GM18909 (cell line): ENCODE measurements around the gene MAST3.
A peak's percentile ranks its signal among the peaks of the same experiment; 100 is the strongest.
"Not testable (repeated sequence)": the region's sequence is repeated elsewhere in the genome, so short reads cannot be mapped to it uniquely, and the experiment has no call there.

ENCODE experiments used
- ATAC-seq: cut with Tn5 transposase; IDR thresholded peaks from one replicate; pipeline ENCODE4 v1.9.1; 2021; ENCODE audit warnings: mild to moderate bottlenecking; ENCODE audit not compliant: unreplicated experiment, poor library complexity

MAST3 gene

DNA sequence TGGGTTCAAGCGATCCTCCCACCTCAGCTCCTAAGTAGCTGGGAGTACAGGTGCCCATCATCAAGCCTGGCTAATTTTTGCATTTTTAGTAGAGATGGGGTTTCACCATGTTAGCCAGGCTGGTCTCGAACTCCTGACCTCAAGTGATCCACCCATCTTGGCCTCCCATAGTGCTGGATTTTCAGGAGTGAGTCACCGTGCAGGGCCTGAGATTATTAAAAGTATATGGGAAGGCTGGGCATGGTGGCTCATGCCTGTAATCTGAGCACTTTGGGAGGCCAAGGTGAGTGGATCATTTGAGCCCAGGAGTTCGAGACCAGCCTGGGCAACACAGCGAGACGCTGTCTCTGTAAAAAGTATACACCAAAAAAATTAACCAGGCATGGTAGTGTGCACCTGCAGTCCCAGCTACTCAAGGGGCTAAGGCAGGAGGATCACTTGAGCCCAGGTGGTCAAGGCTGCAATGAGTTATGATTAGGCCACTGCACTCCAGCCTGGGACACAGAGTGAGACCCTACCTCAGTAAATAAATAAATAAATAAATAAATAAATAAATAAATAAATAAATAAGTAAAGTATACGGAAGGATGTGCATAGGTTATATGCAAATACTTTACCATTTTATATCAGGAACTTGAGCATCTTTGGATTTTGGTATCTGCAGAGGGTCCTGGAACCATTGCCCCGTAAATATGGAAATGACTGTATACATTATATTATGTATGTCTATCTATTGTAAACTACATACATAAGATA is 11.7 kb upstream of the MAST3 start:
- ATAC-seq: no peak

DNA sequence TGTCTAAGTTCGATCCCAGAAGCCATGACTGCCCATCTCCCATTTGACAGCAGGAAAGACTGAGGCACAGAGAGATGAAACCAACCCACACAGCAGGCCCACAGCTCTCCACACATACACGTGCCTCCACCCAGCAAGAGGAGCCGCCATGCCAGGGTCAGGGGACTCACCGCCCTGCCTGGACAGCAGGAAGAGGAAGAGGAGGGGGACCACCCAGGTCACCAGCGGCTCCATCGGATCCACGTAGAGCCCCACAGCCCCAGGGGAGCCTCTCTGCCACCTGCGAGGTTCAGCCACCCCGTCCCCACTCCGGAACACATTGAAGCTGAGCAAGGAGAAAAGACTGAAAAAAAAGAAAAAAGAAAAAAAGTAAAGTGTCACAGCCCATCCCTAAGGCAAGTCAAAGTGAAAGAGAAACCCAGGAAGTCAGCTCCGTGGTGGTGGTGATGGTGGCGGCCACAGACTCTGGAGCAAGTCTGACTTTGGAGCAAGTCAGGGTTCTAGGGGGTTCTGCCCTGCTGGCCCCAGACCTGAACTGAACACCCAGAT is 10.9 kb upstream of the MAST3 start, which contains the start of gene IL12RB1:
TSS of gene IL12RB1 (minus strand) at position 345 of the 549 bp plus-strand sequence. CDS start at position 234, 111 bp downstream.
- ATAC-seq: no peak

DNA sequence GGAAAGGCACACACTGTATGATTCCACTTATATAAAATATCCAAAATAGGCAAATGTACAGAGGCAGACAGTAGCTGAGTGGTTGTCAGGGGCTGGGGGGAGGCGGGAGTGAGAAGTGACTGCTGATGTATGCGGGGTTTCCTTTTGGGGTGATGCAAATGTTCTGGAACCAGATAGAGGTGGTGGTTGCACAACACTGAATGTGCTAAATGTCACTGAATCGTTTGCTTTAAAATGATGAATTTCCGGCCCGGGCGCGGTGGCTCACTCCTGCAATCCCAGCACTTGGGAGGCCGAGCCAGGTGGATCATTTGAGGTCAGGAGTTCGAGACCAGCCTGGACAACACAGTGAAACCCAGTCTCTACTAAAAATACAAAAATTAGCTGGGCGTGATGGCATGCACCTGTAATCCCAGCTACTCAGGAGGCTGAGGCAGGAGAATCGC is 8.5 kb upstream of the MAST3 start:
- ATAC-seq: not testable (repeated sequence)

DNA sequence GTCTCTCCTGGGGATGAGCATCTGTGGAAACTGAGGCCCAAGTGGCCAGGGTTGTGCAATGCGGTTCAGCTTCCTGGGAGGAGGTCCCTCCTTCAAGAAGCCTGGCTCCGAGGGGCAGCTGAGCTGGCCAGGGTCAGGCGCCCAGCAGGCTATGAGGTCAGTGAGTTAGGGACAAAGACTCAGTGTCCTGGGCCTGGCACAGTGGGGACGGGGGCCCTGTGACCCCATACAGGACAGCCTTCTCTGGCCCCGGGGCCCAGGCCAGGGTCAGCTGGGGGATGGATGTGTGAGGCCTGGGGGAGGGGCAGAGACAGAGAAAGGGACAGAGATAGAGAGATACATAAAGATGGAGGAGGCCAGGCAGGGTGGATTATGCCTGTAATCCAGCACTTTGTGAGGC is 7.9 kb upstream of the MAST3 start:
- ATAC-seq: no peak

DNA sequence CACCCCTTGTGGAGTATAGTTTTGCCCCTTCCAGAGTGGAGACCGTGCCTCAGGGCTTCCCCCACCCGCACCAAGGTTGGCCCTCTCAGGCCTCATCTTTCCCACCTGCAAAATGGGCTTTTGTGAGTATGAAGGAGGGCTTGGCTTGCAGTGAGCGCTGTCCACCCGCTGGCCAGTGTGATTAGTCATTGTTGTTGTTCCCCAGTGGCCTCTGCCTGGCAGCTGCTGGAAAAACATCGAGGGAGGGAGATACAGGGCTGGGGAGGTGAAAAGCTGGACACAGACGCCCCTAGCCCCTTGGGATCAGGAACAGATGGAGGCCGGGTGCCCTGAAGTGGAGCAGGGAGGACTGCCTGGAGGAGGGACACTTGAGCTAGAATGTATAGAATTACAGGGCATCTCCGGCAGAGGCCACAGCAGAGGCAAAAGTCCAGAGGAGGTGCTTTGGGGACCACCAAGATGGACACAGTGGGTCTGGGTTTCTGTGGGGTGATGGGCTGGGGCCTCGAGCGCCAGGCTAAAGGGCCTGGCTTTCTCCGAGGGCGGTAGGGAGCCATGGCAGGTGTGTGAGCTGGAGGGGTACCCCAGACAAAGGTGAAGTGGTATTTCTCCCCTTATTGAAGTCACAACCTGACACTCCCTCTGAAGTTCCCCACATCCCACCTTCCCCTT is 6.9 kb upstream of the MAST3 start:
- ATAC-seq: no peak

DNA sequence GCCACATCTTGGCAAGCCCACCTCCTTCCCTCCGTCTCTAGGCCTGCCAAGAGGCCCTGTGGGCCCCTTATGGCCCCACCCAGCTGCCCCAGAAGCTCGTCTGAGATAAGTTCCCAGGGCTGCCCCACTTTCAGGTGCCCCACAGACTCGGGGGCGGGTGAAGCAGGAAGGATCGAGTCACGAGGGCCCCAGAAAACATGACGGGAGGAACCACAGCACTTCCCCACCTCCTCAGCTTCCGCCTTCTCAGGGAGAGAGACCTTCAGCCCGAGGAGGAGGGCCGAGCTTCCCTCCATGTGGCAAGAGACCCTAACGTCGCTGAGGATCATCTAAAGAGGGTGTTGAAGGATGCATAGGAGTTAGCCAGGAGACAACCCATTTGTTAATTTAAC is 6.4 kb upstream of the MAST3 start:
- no peak for ATAC-seq

DNA sequence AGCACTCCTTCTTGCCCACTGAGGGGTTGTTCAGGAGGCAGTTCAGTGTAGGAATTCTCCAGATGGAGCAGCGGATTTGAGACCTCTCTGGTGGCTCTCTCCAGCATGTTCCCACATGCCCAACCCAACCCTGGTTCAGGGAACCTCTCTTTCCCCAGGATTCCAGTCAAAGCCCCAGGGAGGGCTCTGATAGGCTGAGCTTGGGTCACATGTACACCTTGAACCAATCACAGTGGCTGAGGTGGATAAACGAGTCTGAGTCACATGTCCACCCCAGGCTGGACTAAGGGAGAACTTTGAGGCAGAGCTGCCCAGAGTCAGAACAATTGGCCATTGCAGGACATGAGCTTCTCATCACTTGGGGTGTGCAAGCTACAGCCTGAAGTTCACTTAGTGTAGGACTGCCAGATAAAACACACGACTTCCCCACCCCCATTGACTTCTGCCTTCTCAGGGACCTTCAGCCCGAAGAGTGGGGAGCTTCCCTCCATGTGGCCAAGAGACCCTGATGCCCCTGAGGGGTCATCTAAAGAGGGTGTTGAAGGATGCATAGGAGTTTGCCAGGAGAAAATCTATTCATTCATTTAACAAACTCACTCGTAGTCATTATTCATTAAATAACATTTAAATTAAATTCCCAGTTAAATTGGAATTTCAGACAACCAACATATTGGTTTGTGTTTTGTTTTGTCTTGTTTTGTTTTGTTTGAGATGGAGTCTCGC is 4.0 kb upstream of the MAST3 start:
- ATAC-seq: no peak

DNA sequence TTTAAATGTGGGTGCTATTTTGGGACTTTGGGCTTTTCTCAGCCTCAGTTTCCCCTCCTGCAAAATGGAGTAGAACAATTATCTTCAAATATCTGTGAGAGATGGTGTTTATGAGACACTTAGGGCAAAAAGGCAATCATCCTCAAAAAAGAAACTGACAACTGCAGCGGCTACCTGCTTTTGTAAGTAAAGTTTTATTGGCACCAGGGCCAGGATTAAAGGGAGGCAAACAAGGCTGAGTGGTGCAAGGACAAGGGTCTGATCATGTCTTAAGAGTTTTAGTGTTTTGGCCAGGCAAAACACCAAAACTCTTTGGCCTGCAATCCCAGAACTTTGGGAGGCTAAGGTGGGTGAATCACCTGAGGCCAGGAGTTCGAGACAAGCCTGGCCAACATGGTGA is 1.3 kb upstream of the MAST3 start:
- no peak for ATAC-seq

DNA sequence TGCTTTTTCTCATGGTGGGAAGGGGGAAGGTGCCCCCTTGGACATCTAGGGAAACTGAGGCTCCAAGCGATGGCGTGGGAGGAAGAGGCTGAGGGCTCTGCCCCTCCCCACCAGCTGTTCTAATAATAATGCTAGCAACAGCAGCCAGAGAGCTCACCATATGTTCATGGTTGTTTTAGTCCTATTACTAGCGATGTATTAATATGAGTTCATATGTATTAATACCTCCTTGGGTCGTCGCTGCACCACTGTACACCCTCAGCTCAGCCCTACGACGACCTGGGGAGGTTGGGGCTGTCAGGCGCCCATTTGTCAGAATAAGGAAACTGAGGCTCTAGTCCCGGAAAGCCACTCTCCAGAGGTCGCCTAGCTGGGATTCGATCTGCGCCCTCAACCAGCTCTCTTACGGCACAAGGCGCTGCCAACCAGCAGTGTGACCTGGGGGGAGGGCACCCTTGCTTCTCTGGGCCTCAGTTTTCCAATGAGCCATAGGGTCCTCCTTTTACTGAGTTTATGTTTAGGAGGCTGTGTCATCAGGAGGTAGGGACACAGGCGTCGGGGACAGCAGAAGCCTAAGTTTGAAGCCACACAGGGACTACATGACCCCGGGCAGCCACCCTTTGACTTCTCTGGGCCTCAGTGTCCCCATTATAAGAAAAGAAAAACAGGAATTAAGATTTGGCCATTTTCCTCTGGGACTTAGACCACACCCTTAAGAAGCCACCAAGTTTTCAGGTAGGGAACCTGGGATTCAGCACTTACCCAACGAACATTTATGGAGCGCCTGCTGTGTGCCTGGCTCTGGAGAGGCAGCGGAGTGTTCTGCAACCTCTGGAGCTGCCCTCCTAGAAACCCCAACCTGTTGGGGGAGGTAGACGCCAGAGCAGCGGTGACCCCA is 664 bp downstream of the MAST3 start:
- ATAC-seq: no peak

DNA sequence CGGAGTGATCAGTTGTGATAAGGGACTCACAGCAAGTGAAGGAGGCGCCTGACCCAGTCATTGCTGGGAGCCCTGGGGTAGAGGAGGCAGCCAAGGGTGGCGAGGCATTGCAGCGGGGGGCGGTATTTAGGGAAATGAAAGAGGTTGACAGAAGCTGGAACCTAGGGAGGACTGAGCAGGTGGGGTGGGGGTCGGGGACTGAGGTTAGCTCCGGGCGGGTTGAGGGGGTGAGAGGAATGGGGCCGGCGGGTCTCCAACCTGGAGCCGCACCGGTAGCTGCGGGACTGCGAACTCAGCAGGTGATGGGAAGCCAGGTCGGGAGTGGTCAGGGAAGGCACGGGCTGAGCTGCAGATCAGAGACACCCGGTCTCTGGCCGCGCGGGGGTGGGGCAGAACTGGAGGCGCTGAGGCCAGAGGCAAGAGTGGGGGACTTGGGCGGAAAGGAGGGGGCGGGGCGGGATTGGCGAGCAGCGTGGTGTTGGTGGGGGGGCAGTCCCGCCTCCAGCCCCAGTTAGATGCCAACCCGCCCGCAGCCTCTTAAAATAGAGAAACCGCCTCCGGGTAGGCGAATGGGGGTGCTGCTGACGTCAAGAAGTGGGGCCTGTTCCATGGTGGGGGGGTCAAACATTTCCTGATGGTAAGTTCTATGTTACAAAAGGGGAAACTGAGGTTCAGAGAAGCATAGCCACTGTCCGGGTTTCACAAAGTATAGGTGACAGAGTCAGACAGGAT is 1.5 kb downstream of the MAST3 start:
- ATAC-seq: peak; percentile 58

DNA sequence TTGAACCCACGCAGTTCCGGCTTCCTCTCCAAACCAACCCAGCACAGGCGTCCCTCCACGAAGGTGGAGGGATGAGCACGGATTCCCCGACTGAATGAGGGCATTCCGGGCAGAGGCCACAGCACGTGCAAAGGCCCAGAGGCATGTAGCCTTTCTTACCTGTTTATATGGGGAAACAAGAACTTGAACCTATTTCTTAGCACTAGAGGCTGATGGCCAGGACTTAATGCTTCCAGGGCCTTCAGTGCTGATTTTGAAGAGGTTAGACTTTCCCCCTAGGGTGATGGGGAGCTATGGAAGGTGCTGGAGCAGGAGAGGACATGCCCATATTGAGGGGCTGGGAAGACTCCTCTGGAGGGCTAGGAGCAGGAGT is 2.0 kb downstream of the MAST3 start:
- ATAC-seq: no peak

DNA sequence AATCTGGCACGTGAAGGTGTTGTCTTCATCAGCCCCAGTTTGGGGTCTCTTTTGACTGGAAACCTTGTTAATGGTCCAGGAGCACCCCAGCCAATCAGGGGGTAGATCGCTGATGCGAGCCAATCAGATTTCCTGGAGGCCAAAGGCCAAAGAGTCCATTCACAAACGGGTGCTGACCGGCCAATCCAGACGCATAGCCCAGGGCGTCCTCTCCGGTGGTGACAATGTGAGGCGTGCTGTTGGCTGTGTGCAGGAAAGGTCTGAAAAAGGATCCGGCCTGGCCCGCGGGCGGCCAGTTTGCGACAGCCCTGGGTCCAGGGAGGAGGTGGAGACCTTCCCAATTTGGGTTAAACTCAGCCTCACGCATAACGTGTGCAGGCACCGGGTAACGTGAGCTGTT is 3.1 kb downstream of the MAST3 start:
- ATAC-seq: no peak

DNA sequence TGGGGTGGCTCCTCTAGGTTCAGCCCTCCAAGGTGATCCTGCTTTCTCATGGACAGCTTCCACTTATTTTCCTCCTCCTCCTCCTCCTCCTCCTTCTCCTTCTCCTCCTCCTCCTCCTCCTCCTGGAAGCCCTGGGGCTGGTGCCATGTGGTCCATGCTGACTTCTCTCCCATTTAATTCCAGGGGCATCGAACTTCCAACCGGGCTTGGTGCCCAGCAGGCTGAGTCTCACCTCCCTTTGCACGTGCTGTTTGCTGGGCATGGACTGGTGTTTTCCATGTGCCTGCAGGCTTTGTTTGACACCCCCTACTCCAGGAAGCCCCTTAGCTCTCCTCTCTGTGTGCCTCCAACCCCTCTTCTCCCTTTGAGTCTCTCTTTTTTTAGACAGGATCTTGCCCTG is 3.7 kb downstream of the MAST3 start:
- ATAC-seq: no peak

DNA sequence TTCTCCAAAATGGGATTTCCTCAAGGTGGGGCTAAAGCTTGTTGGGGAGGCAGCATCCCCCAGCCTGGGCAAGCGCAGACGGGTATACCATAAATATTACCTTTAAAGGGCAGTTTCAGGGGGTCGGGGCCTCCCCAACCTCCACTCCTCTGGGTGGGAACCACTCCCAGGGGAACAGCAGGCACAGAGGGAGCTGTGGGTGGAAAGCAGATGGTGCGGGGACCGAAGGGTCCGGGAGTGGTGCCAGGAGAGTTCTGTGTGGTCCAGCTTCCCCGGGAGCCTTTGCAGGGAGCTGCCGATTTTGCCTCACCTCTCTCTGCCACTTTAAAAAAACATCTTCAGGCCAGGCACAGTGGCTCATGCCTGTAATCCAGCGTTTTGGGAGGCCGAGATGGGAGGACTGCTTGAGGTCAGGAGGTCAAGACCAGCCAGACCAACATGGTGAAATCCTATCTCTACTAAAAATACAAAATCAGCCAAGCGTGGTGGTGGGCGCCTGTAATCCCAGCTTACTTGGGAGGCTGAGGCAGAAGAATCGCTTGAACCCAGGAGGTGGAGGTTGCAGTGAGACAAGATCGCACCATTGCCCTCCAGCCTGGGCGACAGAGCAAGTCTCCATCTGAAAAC is 5.5 kb downstream of the MAST3 start:
- ATAC-seq: no peak

DNA sequence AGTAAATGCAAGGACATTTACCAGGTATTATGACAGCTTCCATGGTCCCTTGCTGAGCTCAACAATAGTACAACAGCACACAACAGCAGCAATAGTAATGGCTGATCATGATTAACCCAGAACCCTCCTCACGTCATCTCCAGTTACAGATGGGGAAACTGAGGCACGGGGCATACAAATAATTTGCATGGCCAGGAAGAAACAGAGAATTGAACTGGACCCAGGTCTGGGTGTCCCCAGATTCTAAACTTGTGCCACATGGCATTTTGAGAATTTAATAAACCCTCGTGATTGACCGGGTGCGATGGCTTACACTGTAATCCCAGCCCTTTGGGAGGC is 7.2 kb downstream of the MAST3 start:
- no peak for ATAC-seq

DNA sequence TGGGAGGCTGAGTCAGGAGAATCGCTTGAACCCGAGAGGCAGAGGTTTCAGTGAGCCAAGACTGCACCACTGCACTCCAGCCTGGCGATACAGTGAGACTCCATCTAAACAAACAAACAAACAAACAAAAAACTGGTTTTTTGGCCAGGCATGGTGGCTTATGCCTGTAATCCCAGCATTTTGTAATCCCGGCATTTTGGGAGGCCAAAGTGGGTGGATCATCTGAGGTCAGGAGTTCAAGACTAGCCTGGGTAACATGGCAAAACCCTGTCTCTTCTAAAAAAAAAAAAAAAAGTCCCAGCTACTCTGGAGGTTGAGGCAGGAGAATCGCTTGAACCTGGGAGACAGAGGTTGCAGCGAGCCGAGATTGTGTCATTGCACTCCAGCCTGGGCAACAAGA is 7.7 kb downstream of the MAST3 start:
- ATAC-seq: not testable (repeated sequence)

DNA sequence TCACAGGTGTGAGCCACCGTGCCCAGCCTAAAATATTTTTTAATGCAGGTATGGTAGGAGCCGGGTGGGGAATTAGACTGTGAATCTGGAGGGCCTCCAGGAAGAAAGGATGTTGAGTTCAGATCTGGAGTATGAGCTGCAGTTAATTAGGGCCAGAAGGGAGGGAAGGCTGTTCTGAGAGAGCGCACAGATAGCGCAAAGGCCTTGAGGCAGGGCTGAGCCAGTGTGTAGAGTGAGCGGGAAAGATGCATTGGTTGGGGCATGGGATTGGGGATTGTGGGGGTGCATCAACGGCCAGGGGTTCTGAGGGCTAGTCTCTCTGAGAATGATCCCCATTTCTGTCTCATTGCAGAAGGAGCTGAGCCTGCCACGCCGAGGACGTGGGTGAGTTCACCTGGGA is 9.7 kb downstream of the MAST3 start:
- no peak for ATAC-seq

DNA sequence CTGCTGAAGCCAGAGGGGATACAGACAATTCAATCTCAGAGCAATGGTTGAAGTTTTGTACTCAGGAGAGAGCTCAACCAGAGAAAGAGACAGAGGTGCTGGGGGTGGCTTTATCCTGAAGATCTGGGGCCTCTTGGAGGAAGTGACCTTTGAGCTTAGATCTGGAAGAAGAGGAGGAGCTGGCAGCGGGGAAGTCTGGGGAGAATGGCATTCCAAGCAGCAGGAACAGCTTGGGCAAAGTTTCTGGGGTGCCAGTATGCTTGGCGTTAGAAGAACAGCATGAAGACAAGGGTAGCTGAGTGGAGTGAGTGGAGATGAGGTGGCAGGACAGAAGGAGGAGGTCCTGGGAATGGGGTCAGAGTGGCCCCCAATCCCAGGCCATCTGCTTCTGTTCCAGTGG is 11.3 kb downstream of the MAST3 start:
- ATAC-seq: no peak

DNA sequence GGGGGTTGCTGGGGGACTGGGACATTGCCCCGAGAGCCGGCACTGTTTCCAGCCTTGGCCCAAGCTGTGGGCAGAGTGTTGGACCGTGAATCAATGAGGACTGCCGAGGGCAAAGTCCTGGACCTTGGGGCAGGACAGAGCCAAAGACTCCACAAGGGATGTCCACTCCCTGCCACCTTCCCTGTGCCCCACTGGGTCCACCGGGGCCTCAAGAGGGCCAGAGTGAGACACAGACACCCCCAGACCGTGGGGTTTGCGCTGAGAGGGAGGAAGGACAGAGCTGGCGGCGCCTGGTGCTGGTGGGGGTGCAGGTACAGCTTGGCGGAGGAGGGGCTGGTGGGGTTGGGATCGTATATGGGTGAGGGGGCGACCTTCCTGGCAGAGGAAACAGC is 11.8 kb downstream of the MAST3 start:
- ATAC-seq: no peak
